ENCODE data around the gene C16orf96. TPM values are rescaled to one million over a fixed set of nuclear protein-coding genes. Genes with fewer than 3 reads are reported as not detected.
A peak's percentile ranks its signal among the peaks of the same experiment; 100 is the strongest.

The C16orf96 gene
- total and polyA plus RNA-seq, 2 of the 8 experiments (the other 6 are each of a cell fraction or from before 2014, with no cell fraction given): 1.0 to 1.3 TPM

DNA sequence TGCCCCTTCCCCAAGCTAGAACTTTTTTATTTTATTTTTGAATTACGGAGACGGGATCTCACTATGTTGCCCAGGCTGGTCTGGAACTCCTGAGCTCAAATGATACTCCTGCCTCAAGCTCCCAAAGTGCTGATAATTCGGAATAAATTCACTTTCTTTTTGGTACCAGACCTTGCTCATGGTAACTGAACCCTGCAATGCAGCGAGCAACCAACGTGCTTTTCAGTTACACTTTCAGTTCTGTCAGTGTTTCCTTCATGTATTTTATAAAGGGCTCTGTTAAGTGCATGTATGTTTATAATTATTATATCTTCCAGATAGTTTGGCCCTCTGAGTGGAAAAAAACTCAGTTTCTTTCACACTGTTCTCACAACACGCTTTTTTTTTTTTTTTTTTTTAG, 13.9 kb downstream of the C16orf96 start:
- DNase-seq (ENCODE audit: low read depth in 1 of 2, low spot score in 2 of 2): no peak
- peak overlapping the region; percentile 86; the same call in 1 of the 2 replicates for H2BK5ac ChIP-seq (ENCODE audit: low read depth, low read length)
- H3K36me3 ChIP-seq (ENCODE audit: control insufficient read depth in 2 of 4, insufficient read depth in 4 of 4, low read length in 3 of 4): no peaks in the 10 kb centered on the region
- no peaks in the 10 kb centered on the region for H3K79me1 ChIP-seq (ENCODE audit: low read depth, low read length)
- no peaks in the 10 kb centered on the region for H3K79me2 ChIP-seq (ENCODE audit: control insufficient read depth in 1 of 2, insufficient read depth in 2 of 2, low read length in 2 of 2)
- peak overlapping the region; percentile 4 for H4K91ac ChIP-seq (replicated peaks; ENCODE audit: insufficient read length, low read length)
- H3K9ac ChIP-seq (replicated peaks in 1 of 4; ENCODE audit: extremely low read depth in 1 of 4, low read depth in 3 of 4, low read length in 3 of 4): no peak overlapping the region
- no peak overlapping the region for H4K8ac ChIP-seq (ENCODE audit: extremely low read depth, insufficient read depth, low read length)
- no peak for FAIRE-seq
- no peak overlapping the region for H3K56ac ChIP-seq (replicated peaks; ENCODE audit: insufficient read length, low read depth, low read length)
- 74% methylated on average over 6 of the region's 6 CpGs; no CpG with 5 or more reads in 1 of the 2 experiments for WGBS, 2 experiments (ENCODE audit: extremely low coverage in 1 of 2, insufficient coverage in 1 of 2, insufficient read length in 1 of 2, insufficient replicate concordance in 2 of 2, low coverage in 1 of 2, low lambda C conversion rate in 2 of 2, missing lambda C conversion rate in 1 of 2)
- peak overlapping the region; percentile 89 for H2AK5ac ChIP-seq (ENCODE audit: low read depth, low read length)
- H3K27ac ChIP-seq (ENCODE audit: low read depth, low read length): peak overlapping the region; percentile 76; the same call in 1 of the 2 replicates
- H2BK120ac ChIP-seq (replicated peaks; ENCODE audit: low read depth, low read length): no peak overlapping the region
- H3K4me1 ChIP-seq (replicated peaks in 1 of 4; ENCODE audit: control insufficient read depth in 3 of 4, insufficient read depth in 4 of 4, low read length in 3 of 4): peaks cover 9 to 19% (median 11%) of the 10 kb centered on the region in 4 experiments
- ChIA-PET CTCF (ENCODE audit: partially characterized antibody) (interaction anchor here (0.9 to 8.9 kb wide), 8 partner anchors 9 to 80 kb away, joined by 3 to 143 read pairs (median 5); partner anchors contain the start of gene C16orf96), POLR2A (ENCODE audit: partially characterized antibody) (interaction anchor here (0.7 to 2.1 kb wide), 13 partner anchors 9 to 52 kb away, joined by 3 to 9 read pairs (median 4); partner anchors contain the start of genes C16orf96, CDIP1 and UBALD1)
- H3K4ac ChIP-seq (replicated peaks; ENCODE audit: insufficient read length, low read depth, low read length): no peak overlapping the region
- no peaks in the 10 kb centered on the region for H4K20me1 ChIP-seq (replicated peaks in 1 of 2; ENCODE audit: control insufficient read depth in 1 of 2, insufficient read depth in 2 of 2, low read length in 2 of 2)
- H3K14ac ChIP-seq (ENCODE audit: insufficient read length): no peak overlapping the region
- H2BK12ac ChIP-seq (ENCODE audit: low read depth, low read length): peak overlapping the region; percentile 96
- H3K18ac ChIP-seq (ENCODE audit: extremely low read depth, low read length): peak overlapping the region; percentile 75
- no peaks in the 10 kb centered on the region for H3K23me2 ChIP-seq (ENCODE audit: low read depth, low read length)
- peak overlapping the region; percentile 39 to 56; a peak in 2 of 4 replicates for H3K4me2 ChIP-seq (ENCODE audit: insufficient read depth in 1 of 2, low read depth in 2 of 2, low read length in 2 of 2)
- no peak overlapping the region for H2BK15ac ChIP-seq (ENCODE audit: low read length)
- no peak overlapping the region for H2AFZ ChIP-seq (ENCODE audit: low read length)
- no peak overlapping the region for H3K23ac ChIP-seq (ENCODE audit: insufficient read length)
- no peak overlapping the region for H4K5ac ChIP-seq (ENCODE audit: insufficient read length, low read depth, low read length)
- H3K4me3 ChIP-seq (ENCODE audit: extremely low read depth in 1 of 4, insufficient read depth in 2 of 4, low read depth in 3 of 4, low read length in 4 of 4): peak overlapping the region in 1 of 4 experiments; percentile 41; a peak in 1 of 8 replicates
- no peaks in the 10 kb centered on the region; a peak in 1 of 7 replicates for H3K27me3 ChIP-seq (replicated peaks in 1 of 4; ENCODE audit: control insufficient read depth in 3 of 4, extremely low read depth in 1 of 4, insufficient read depth in 3 of 4, low read length in 3 of 4)
- no peaks in the 10 kb centered on the region for H3K9me3 ChIP-seq (ENCODE audit: insufficient read depth in 2 of 2, low read depth in 1 of 2, low read length in 1 of 2)
- H2BK20ac ChIP-seq (ENCODE audit: low read length): 0 out of 2 replicates have a peak overlapping the region, but pooled peaks have one; percentile 98
- TF ChIP-seq SAP30 (IDR thresholded peaks at IDR 0.05; ENCODE audit: insufficient read depth, insufficient replicate concordance, low read length) (no peak), JUN (IDR thresholded peaks at IDR 0.05; ENCODE audit: low read depth, low read length) (no peak), MAFK (IDR thresholded peaks at IDR 0.05; ENCODE audit: low read depth, low read length) (no peak), TBP (IDR thresholded peaks at IDR 0.05; ENCODE audit: low read depth, low read length) (no peak), SP1 (IDR thresholded peaks at IDR 0.05; ENCODE audit: low read depth, low read length) (no peak), KDM1A (IDR thresholded peaks at IDR 0.05; ENCODE audit: borderline replicate concordance, low read length) (no peak), POLR2AphosphoS5 (IDR thresholded peaks at IDR 0.05; ENCODE audit: low read depth, low read length) (no peak), CTBP2 (IDR thresholded peaks at IDR 0.05; ENCODE audit: borderline replicate concordance, insufficient read depth, insufficient read length, low read length) (no peak), CEBPB (IDR thresholded peaks at IDR 0.05; ENCODE audit: low read depth, low read length) (no peak), POLR2A (IDR thresholded peaks at IDR 0.05; ENCODE audit: control extremely low read depth in 1 of 2, low read depth in 2 of 2, low read length in 2 of 2) (no peak)
- TF ChIP-seq, protein P1, sequence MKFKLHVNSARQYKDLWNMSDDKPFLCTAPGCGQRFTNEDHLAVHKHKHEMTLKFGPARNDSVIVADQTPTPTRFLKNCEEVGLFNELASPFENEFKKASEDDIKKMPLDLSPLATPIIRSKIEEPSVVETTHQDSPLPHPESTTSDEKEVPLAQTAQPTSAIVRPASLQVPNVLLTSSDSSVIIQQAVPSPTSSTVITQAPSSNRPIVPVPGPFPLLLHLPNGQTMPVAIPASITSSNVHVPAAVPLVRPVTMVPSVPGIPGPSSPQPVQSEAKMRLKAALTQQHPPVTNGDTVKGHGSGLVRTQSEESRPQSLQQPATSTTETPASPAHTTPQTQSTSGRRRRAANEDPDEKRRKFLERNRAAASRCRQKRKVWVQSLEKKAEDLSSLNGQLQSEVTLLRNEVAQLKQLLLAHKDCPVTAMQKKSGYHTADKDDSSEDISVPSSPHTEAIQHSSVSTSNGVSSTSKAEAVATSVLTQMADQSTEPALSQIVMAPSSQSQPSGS (IDR thresholded peaks at IDR 0.05; ENCODE audit: low read length): no peak

Measured in H1 (cell line).